ENCODE results near the gene ALG6. TPM values are rescaled to one million over a fixed set of nuclear protein-coding genes. Genes with fewer than 3 reads are reported as not detected.

Gene ALG6
- total RNA-seq, 2 donors from 2014 or later = 25.9 to 26.9 TPM

GRCh38 chr1:63453232-63453631, 85.8 kb downstream of the ALG6 start:
- Histone ChIP-seq H3K9me3 (ENCODE audit: control insufficient read depth, low read length) (no peaks in the 10 kb centered on the region), H3K4me3 (ENCODE audit: low read length) (no peak overlapping the region), H3K27ac (ENCODE audit: low read depth, low read length) (no peak overlapping the region), H3K9ac (ENCODE audit: extremely low read depth, low read length, poor library complexity, severe bottlenecking) (no peak overlapping the region), H3K4me1 (ENCODE audit: control insufficient read depth, insufficient read depth, low read length) (no peaks in the 10 kb centered on the region), H3K27me3 (ENCODE audit: control insufficient read depth, insufficient read depth, low read length, poor library complexity, severe bottlenecking) (no peaks in the 10 kb centered on the region), H3K36me3 (ENCODE audit: control insufficient read depth, insufficient read depth, low read length) (peaks cover 5% of the 10 kb centered on the region)
- Mint-ChIP-seq H3K27ac (no peak overlapping the region), H3K27me3 (ENCODE audit: insufficient read depth) (no peaks in the 10 kb centered on the region), H3K4me3 (no peak overlapping the region), H3K4me1 (no peaks in the 10 kb centered on the region), H3K9me3 (no peaks in the 10 kb centered on the region), H3K36me3 (ENCODE audit: low read depth) (peaks cover 4% of the 10 kb centered on the region)
- DNase-seq = no peak
- WGBS, 2 experiments (ENCODE audit: insufficient coverage in 1 of 2, insufficient read length in 1 of 2) = 93% methylated on average over 2 of the region's 2 CpGs; no CpG with 5 or more reads in 1 of the 2 experiments
- no peak for TF ChIP-seq CTCF (conservative IDR thresholded peaks at IDR 0.05)

- Mint-ChIP-seq H3K9me3 (no peaks in the 10 kb centered on the region), H3K4me3 (no peak overlapping the region), H3K36me3 (ENCODE audit: low read depth) (peaks cover 4% of the 10 kb centered on the region), H3K27me3 (ENCODE audit: insufficient read depth) (no peaks in the 10 kb centered on the region), H3K27ac (no peak overlapping the region), H3K4me1 (no peaks in the 10 kb centered on the region)
- Histone ChIP-seq H3K4me3 (ENCODE audit: low read length) (no peak overlapping the region), H3K9me3 (ENCODE audit: control insufficient read depth, low read length) (no peaks in the 10 kb centered on the region), H3K27me3 (ENCODE audit: control insufficient read depth, insufficient read depth, low read length, poor library complexity, severe bottlenecking) (no peaks in the 10 kb centered on the region), H3K27ac (ENCODE audit: low read depth, low read length) (no peak overlapping the region), H3K9ac (ENCODE audit: extremely low read depth, low read length, poor library complexity, severe bottlenecking) (no peak overlapping the region), H3K36me3 (ENCODE audit: control insufficient read depth, insufficient read depth, low read length) (peaks cover 5% of the 10 kb centered on the region), H3K4me1 (ENCODE audit: control insufficient read depth, insufficient read depth, low read length) (no peaks in the 10 kb centered on the region)
- DNase-seq = no peak
- TF ChIP-seq CTCF (conservative IDR thresholded peaks at IDR 0.05) = peak; percentile 70
These were observed 86.8 kb downstream of the ALG6 start for GRCh38 chr1:63454269-63454668.

- H3K4me3 Mint-ChIP-seq = no peak overlapping the region
- no peak for TF ChIP-seq CTCF (conservative IDR thresholded peaks at IDR 0.05)
- H3K36me3 Mint-ChIP-seq (ENCODE audit: low read depth) = peaks cover 23% of the 10 kb centered on the region
- Histone ChIP-seq H3K27ac (ENCODE audit: low read depth, low read length) (no peak overlapping the region), H3K4me3 (ENCODE audit: low read length) (no peak overlapping the region), H3K27me3 (ENCODE audit: control insufficient read depth, insufficient read depth, low read length, poor library complexity, severe bottlenecking) (no peaks in the 10 kb centered on the region), H3K4me1 (ENCODE audit: control insufficient read depth, insufficient read depth, low read length) (no peaks in the 10 kb centered on the region), H3K36me3 (ENCODE audit: control insufficient read depth, insufficient read depth, low read length) (peaks cover 6% of the 10 kb centered on the region), H3K9me3 (ENCODE audit: control insufficient read depth, low read length) (peaks cover 16% of the 10 kb centered on the region), H3K9ac (ENCODE audit: extremely low read depth, low read length, poor library complexity, severe bottlenecking) (no peak overlapping the region)
- H3K27me3 Mint-ChIP-seq (ENCODE audit: insufficient read depth) = no peaks in the 10 kb centered on the region
- DNase-seq = no peak
- peaks cover 14% of the 10 kb centered on the region for H3K9me3 Mint-ChIP-seq
- H3K4me1 Mint-ChIP-seq = no peaks in the 10 kb centered on the region
- H3K27ac Mint-ChIP-seq = no peak overlapping the region
These were observed 91.3 kb downstream of the ALG6 start for GRCh38 chr1:63458750-63459149.

Data from endodermal cell (in vitro differentiated cells).